Peyer's patch (tissue), 4 donors: ENCODE measurements around the gene NR1I2. TPM values are rescaled to one million over a fixed set of nuclear protein-coding genes. Genes with fewer than 3 reads are reported as not detected.

Experiments used
- DNase-seq, 3 donors: peaks; one replicate each; pipeline ENCODE4 v3.0.0-alpha.2; 2017 to 2019
- H3K27ac ChIP-seq, 4 donors: fragments of 200-600 bp; sonication (generic); one replicate each; pipeline ENCODE4 v1.5.1; 2016 to 2019
- H3K27me3 ChIP-seq, 2 donors: fragments of 200-600 bp; sonication (generic); one replicate each; pipeline ENCODE4 v1.5.1; 2019
- H3K36me3 ChIP-seq, 3 donors: fragments of 200-600 bp; sonication (generic); one replicate each; pipeline ENCODE4 v1.5.1; 2016 to 2019
- H3K4me1 ChIP-seq, 4 donors: fragments of 200-600 bp; sonication (generic); one replicate each; pipeline ENCODE4 v1.5.1; 2016 to 2019
- H3K4me3 ChIP-seq, 4 donors: fragments of 200-600 bp; sonication (generic); 1 replicate in 3 of 4; 2 replicates in 1 of 4; pipeline ENCODE4 v1.5.1; 2016 to 2019; ENCODE audit warnings: mild to moderate bottlenecking in 1 of 4
- H3K9me3 ChIP-seq, 4 donors: fragments of 200-600 bp; sonication (generic); one replicate each; pipeline ENCODE4 v1.5.1; 2016 to 2019; ENCODE audit warnings: mild to moderate bottlenecking in 1 of 4
- CTCF ChIP-seq, 6 experiments: fragments of 450-650 bp in 4 of 6; fragments of 200-600 bp in 2 of 6; sonication (generic) in 1 of 6; IDR thresholded peaks; one replicate each; pipeline ENCODE4 v1.5.1; 2017 to 2019; ENCODE audit warnings: antibody characterized with exemption in 6 of 6, mild to moderate bottlenecking in 3 of 6, moderate library complexity in 1 of 6
- POLR2A ChIP-seq, 2 donors: fragments of 450-650 bp; IDR thresholded peaks; one replicate each; pipeline ENCODE4 v1.5.1; 2017; ENCODE audit warnings: antibody characterized with exemption in 2 of 2, mild to moderate bottlenecking in 2 of 2, moderate library complexity in 2 of 2
- total RNA-seq, 4 donors: library from RNA; depleted of rRNA; stranded (reverse); fragments of >200 nt; gene quantifications; one replicate each; pipeline ENCODE4 v1.1.0, GENCODE V29; 2016

Gene NR1I2
- total RNA-seq, 4 donors from 2014 or later = 56.9 to 572 (median 406) TPM

GRCh38 chr3:119817583-119818363 lies 35.9 kb downstream of the NR1I2 start:
- H3K4me1 ChIP-seq = no peaks in the 10 kb centered on the region
- peaks cover 0 to 15% (median 0%) of the 10 kb centered on the region in 3 donors for H3K36me3 ChIP-seq
- TF ChIP-seq CTCF (IDR thresholded peaks at IDR 0.05) (no peak), POLR2A (IDR thresholded peaks at IDR 0.05) (no peak)
- DNase-seq = no peak
- H3K9me3 ChIP-seq = no peaks in the 10 kb centered on the region
- H3K27ac ChIP-seq = no peak overlapping the region
- no peak overlapping the region for H3K4me3 ChIP-seq
- H3K27me3 ChIP-seq = no peaks in the 10 kb centered on the region

- Histone ChIP-seq H3K36me3 (peaks cover 0 to 10% (median 0%) of the 10 kb centered on the region in 3 donors), H3K4me3 (no peak overlapping the region), H3K4me1 (no peaks in the 10 kb centered on the region), H3K27me3 (no peaks in the 10 kb centered on the region), H3K27ac (no peak overlapping the region), H3K9me3 (no peaks in the 10 kb centered on the region)
- TF ChIP-seq CTCF (IDR thresholded peaks at IDR 0.05) (no peak), POLR2A (IDR thresholded peaks at IDR 0.05) (no peak)
- no peak for DNase-seq
These were observed 37.0 kb downstream of the NR1I2 start for GRCh38 chr3:119818937-119819336.

GRCh38 chr3:119819806-119820205 lies 37.9 kb downstream of the NR1I2 start:
- TF ChIP-seq POLR2A (IDR thresholded peaks at IDR 0.05) = no peak
- TF ChIP-seq CTCF (IDR thresholded peaks at IDR 0.05) = no peak
- no peak overlapping the region for H3K27ac ChIP-seq
- no peak for DNase-seq
- no peaks in the 10 kb centered on the region for H3K27me3 ChIP-seq
- H3K4me1 ChIP-seq = no peaks in the 10 kb centered on the region
- no peaks in the 10 kb centered on the region for H3K9me3 ChIP-seq
- peaks cover 0 to 14% (median 0%) of the 10 kb centered on the region in 3 donors for H3K36me3 ChIP-seq
- H3K4me3 ChIP-seq = no peak overlapping the region

GRCh38 chr3:119825820-119826219 lies 43.9 kb downstream of the NR1I2 start:
- no peaks in the 10 kb centered on the region for H3K9me3 ChIP-seq
- H3K4me1 ChIP-seq = peaks cover 0 to 6% (median 0%) of the 10 kb centered on the region in 4 donors
- no peaks in the 10 kb centered on the region for H3K27me3 ChIP-seq
- DNase-seq = no peak
- TF ChIP-seq CTCF (IDR thresholded peaks at IDR 0.05) (no peak), POLR2A (IDR thresholded peaks at IDR 0.05) (no peak)
- no peak overlapping the region for H3K27ac ChIP-seq
- no peak overlapping the region for H3K4me3 ChIP-seq
- H3K36me3 ChIP-seq = peaks cover 0 to 12% (median 0%) of the 10 kb centered on the region in 3 donors

- peaks cover 0 to 12% (median 0%) of the 10 kb centered on the region in 3 donors for H3K36me3 ChIP-seq
- no peak for TF ChIP-seq POLR2A (IDR thresholded peaks at IDR 0.05)
- TF ChIP-seq CTCF (IDR thresholded peaks at IDR 0.05) = no peak
- DNase-seq = no peak
- H3K9me3 ChIP-seq = no peaks in the 10 kb centered on the region
- no peak overlapping the region for H3K27ac ChIP-seq
- H3K27me3 ChIP-seq = no peaks in the 10 kb centered on the region
- no peak overlapping the region for H3K4me3 ChIP-seq
- H3K4me1 ChIP-seq = peaks cover 0 to 6% (median 0%) of the 10 kb centered on the region in 4 donors
These were observed 45.1 kb downstream of the NR1I2 start for GRCh38 chr3:119826711-119827608.
